DND-41 (cell line): Measurements from ENCODE around the gene UVRAG.

Experiments
- EZH2 ChIP-seq: IDR thresholded peaks from 3 replicates; pipeline ENCODE4 v1.6.1; 2012; ENCODE audit warnings: borderline replicate concordance, low read depth, mild to moderate bottlenecking, moderate library complexity, low read length, inconsistent platforms; ENCODE audit not compliant: severe bottlenecking
- TF ChIP-seq, protein P1 (sequence below): IDR thresholded peaks from 2 replicates; pipeline ENCODE4 v1.5.1; 2012; ENCODE audit warnings: borderline replicate concordance, low read length, moderate library complexity, mild to moderate bottlenecking; ENCODE audit not compliant: poor library complexity, severe bottlenecking; ENCODE audit errors: extremely low read depth

DNA sequence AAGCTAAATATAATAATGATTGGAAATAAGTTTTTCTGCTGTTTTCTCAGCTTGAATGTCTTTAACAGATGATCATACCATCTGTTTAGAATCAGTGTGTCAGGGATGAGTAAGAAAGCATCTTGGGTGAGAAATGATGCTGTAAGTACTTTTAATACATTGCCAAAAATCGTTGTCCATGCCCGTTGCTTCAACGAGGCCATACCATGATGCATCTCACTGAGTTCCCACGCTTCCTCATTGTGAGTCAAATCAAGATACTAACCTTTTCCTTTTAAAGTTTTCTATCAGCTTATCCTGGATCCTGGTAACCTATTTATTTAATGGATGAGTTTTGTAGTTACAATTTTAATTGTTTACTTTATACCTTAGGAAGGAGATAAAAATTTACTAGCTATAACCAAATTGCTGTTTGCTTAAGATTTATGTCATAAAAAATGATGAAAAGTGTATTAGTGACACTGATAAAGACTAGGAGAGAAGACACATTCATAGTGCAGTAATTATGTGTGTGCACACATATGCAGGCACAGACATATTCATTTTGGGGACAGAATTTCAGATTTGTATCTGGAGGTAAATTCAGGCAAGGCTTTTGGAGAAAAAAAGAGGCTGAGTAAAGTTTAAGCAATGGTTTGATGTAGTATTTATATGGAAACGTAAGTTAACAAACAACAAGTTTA, 154.8 kb downstream of the UVRAG start:
- TF ChIP-seq, protein P1, sequence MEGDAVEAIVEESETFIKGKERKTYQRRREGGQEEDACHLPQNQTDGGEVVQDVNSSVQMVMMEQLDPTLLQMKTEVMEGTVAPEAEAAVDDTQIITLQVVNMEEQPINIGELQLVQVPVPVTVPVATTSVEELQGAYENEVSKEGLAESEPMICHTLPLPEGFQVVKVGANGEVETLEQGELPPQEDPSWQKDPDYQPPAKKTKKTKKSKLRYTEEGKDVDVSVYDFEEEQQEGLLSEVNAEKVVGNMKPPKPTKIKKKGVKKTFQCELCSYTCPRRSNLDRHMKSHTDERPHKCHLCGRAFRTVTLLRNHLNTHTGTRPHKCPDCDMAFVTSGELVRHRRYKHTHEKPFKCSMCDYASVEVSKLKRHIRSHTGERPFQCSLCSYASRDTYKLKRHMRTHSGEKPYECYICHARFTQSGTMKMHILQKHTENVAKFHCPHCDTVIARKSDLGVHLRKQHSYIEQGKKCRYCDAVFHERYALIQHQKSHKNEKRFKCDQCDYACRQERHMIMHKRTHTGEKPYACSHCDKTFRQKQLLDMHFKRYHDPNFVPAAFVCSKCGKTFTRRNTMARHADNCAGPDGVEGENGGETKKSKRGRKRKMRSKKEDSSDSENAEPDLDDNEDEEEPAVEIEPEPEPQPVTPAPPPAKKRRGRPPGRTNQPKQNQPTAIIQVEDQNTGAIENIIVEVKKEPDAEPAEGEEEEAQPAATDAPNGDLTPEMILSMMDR = no peak
- TF ChIP-seq EZH2 = no peak
